Testis (tissue), 3 donors: ENCODE data around the gene ELMO1. TPM values are rescaled to one million over a fixed set of nuclear protein-coding genes. Genes with fewer than 3 reads are reported as not detected.

Experiments
- DNase-seq: peaks from one replicate; pipeline ENCODE4 v3.0.0-alpha.2; 2019
- H3K27ac ChIP-seq, 2 donors: fragments of 200-600 bp; sonication (generic); one replicate each; pipeline ENCODE4 v1.5.1; 2019
- H3K27me3 ChIP-seq: fragments of 200-600 bp; sonication (generic); one replicate; pipeline ENCODE4 v1.5.1; 2019
- H3K36me3 ChIP-seq: fragments of 200-600 bp; sonication (generic); one replicate; pipeline ENCODE4 v1.5.1; 2017; ENCODE audit warnings: low read depth; ENCODE audit errors: missing control alignments
- H3K4me1 ChIP-seq: fragments of 200-600 bp; sonication (generic); one replicate; pipeline ENCODE4 v1.5.1; 2019
- H3K4me3 ChIP-seq, 2 donors: fragments of 200-600 bp; sonication (generic); one replicate each; pipeline ENCODE4 v1.5.1; 2017 to 2019
- H3K9me3 ChIP-seq: fragments of 200-600 bp; sonication (generic); one replicate; pipeline ENCODE4 v1.5.1; 2017
- POLR2A ChIP-seq: fragments of 450-650 bp; IDR thresholded peaks from one replicate; pipeline ENCODE4 v1.6.1; 2017; ENCODE audit warnings: antibody characterized with exemption, mild to moderate bottlenecking, moderate library complexity
- WGBS, 2 donors: methylation state at CpG; one replicate each; pipeline ENCODE4 v1.1.5; 2018; 5-methylcytosine and 5-hydroxymethylcytosine counted together
- intact Hi-C: fragments of 100-400 bp; cut with DNase I; formaldehyde crosslinking; loops from one replicate; pipeline ENCODE4 v1.15.1; 2023; ENCODE audit warnings: low total_unique reads
- polyA plus RNA-seq: library from polyadenylated mRNA; stranded (reverse); fragments of 350-450 nt; fragmentation: Illumina TruSeq; extraction: RNeasy Lipid Tissue Mini Kit (QIAGEN cat#74804); gene quantifications from one replicate; pipeline ENCODE4 v1.2.3, GENCODE V29; 2014; ENCODE audit warnings: low read depth, low replicate concordance; ENCODE audit not compliant: insufficient read depth
- total RNA-seq, 2 donors: library from RNA; depleted of rRNA; stranded (reverse); fragments of >200 nt; gene quantifications; one replicate each; pipeline ENCODE4 v1.2.3, GENCODE V29; 2016
- TF ChIP-seq, protein P1 (sequence below), 3 experiments: fragments of 450-650 bp in 2 of 3; fragments of 200-600 bp in 1 of 3; sonication (generic) in 1 of 3; IDR thresholded peaks; one replicate each; pipeline ENCODE4 v1.5.1; 2016 to 2019; ENCODE audit warnings: antibody characterized with exemption in 3 of 3, mild to moderate bottlenecking in 2 of 3, moderate library complexity in 1 of 3

The ELMO1 gene
- total and polyA plus RNA-seq, 3 donors from 2014 or later = 12.9 to 47.2 (median 36.5) TPM

GRCh38 chr7:37255327-37255944 is 193.2 kb downstream of the ELMO1 start:
- WGBS, 2 donors = 84 to 91% methylated on average over 7 of the region's 7 CpGs
- intact Hi-C loops = no loop called here
- Histone ChIP-seq H3K4me3 (no peak overlapping the region), H3K9me3 (no peaks in the 10 kb centered on the region), H3K27me3 (no peaks in the 10 kb centered on the region), H3K4me1 (no peaks in the 10 kb centered on the region), H3K36me3 (no peaks in the 10 kb centered on the region), H3K27ac (no peak overlapping the region)
- DNase-seq = no peak
- TF ChIP-seq POLR2A = no peak
- TF ChIP-seq, protein P1, sequence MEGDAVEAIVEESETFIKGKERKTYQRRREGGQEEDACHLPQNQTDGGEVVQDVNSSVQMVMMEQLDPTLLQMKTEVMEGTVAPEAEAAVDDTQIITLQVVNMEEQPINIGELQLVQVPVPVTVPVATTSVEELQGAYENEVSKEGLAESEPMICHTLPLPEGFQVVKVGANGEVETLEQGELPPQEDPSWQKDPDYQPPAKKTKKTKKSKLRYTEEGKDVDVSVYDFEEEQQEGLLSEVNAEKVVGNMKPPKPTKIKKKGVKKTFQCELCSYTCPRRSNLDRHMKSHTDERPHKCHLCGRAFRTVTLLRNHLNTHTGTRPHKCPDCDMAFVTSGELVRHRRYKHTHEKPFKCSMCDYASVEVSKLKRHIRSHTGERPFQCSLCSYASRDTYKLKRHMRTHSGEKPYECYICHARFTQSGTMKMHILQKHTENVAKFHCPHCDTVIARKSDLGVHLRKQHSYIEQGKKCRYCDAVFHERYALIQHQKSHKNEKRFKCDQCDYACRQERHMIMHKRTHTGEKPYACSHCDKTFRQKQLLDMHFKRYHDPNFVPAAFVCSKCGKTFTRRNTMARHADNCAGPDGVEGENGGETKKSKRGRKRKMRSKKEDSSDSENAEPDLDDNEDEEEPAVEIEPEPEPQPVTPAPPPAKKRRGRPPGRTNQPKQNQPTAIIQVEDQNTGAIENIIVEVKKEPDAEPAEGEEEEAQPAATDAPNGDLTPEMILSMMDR (IDR thresholded peaks at IDR 0.05) = no peak

DNA sequence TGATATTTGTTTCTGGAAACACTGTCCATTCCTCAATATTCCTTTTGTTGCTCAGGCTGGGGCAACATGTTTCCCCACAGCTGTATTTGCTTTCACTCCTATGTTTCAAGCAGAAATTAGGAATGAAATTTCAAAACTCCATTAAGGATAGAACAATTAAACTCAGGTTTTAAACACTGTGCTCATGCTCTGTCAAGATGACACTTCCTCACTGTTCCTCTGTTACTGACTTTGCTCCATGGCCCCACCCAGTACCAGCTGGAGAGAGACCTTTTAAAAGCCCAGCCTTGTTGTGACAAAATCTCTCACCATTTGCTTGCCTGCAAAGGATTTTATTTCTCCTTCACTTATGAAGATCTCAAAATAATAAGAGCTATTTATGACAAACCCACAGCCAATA is 197.4 kb downstream of the ELMO1 start:
- intact Hi-C loops = no loop called here
- Histone ChIP-seq H3K4me3 (no peak overlapping the region), H3K27ac (no peak overlapping the region), H3K27me3 (no peaks in the 10 kb centered on the region), H3K36me3 (no peaks in the 10 kb centered on the region), H3K9me3 (no peaks in the 10 kb centered on the region), H3K4me1 (peaks cover 20% of the 10 kb centered on the region)
- no peak for DNase-seq
- TF ChIP-seq POLR2A = no peak
- TF ChIP-seq, protein P1 (IDR thresholded peaks at IDR 0.05) = no peak

DNA sequence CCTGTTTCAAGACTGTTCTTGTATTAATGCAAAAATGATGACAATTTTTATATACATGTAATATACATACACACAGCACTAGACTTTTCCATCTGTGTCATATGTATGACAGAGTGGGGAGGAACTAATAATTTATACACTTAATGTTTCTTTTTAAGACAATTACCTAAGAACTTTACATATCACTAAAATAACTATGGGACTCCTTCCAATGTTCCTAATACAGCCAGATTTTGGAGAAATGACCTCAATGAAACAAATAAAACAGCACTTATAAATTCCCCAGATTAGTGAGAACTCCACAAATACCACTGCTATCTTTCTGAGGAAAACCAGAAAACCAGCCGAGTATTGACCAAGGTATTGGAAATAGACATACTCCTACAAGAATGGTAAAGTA is 199.4 kb downstream of the ELMO1 start:
- DNase-seq = no peak
- WGBS, 2 donors = 39 to 48% methylated on average over 1 of the region's 1 CpG
- Histone ChIP-seq H3K27ac (peak overlapping the region in 1 of 2 donors; percentile 38), H3K9me3 (no peaks in the 10 kb centered on the region), H3K36me3 (no peaks in the 10 kb centered on the region), H3K4me3 (no peak overlapping the region), H3K27me3 (no peaks in the 10 kb centered on the region), H3K4me1 (peaks cover 20% of the 10 kb centered on the region)
- TF ChIP-seq, protein P1 (IDR thresholded peaks at IDR 0.05) = no peak
- no peak for TF ChIP-seq POLR2A
- intact Hi-C loops = no loop called here

DNA sequence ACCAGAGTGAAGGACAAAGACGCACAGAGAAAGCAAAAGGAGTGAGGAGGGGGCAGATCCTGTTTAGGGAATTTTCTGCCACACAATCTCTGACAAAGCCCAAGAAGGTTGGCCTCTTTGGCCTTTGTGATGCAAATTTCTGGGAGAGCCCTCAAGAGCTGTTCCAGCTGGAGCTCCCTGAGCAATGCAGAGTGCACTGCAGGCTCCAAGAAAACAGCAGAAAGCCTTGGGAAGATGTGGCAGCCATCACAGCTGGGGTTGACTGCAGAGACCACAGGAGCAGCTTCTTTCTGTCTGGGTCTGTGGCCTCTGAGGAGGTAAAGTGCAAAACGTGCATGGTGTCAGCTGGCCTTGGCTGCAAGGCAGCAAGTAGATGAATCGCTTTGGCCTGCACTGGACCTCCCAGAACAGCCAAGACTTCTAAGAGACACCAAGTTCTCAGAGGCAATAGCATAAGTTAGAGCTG is 200.2 kb downstream of the ELMO1 start:
- Histone ChIP-seq H3K4me1 (peaks cover 20% of the 10 kb centered on the region), H3K9me3 (no peaks in the 10 kb centered on the region), H3K27ac (peak overlapping the region in 1 of 2 donors; percentile 38), H3K4me3 (no peak overlapping the region), H3K27me3 (no peaks in the 10 kb centered on the region), H3K36me3 (no peaks in the 10 kb centered on the region)
- intact Hi-C loops = no loop called here
- TF ChIP-seq, protein P1 (IDR thresholded peaks at IDR 0.05) = no peak
- TF ChIP-seq POLR2A = no peak
- 24 to 57% methylated on average over 3 of the region's 3 CpGs for WGBS, 2 donors
- DNase-seq = peak; percentile 74

- Histone ChIP-seq H3K27ac (peak overlapping the region in 1 of 2 donors; percentile 38), H3K4me1 (peaks cover 20% of the 10 kb centered on the region), H3K9me3 (no peaks in the 10 kb centered on the region), H3K4me3 (no peak overlapping the region), H3K36me3 (no peaks in the 10 kb centered on the region), H3K27me3 (no peaks in the 10 kb centered on the region)
- DNase-seq = peak; percentile 56
- WGBS, 2 donors = 27 to 36% methylated on average over 2 of the region's 2 CpGs
- TF ChIP-seq, protein P1 (IDR thresholded peaks at IDR 0.05) = no peak
- no peak for TF ChIP-seq POLR2A
- intact Hi-C loops = no loop called here
Measured at GRCh38 chr7:37247861-37248260, 200.8 kb downstream of the ELMO1 start.
